Tibial nerve (tissue), 4 donors: ENCODE measurements around the gene BCKDHB.

ENCODE experiments used
- CTCF ChIP-seq, 5 experiments: fragments of 200-600 bp in 3 of 5; fragments of 450-650 bp in 2 of 5; sonication (generic) in 3 of 5; IDR thresholded peaks; one replicate each; pipeline ENCODE4 v1.5.1; 2016 to 2019; ENCODE audit warnings: antibody characterized with exemption in 5 of 5, mild to moderate bottlenecking in 3 of 5, moderate library complexity in 2 of 5
- EP300 ChIP-seq, 2 donors: sonication (generic); formaldehyde crosslinking; IDR thresholded peaks; one replicate each; pipeline ENCODE4 v1.6.1; 2017; ENCODE audit warnings: antibody characterized with exemption in 2 of 2, mild to moderate bottlenecking in 1 of 2
- POLR2A ChIP-seq, 2 donors: fragments of 450-650 bp; IDR thresholded peaks; one replicate each; pipeline ENCODE4 v1.6.1; 2017; ENCODE audit warnings: antibody characterized with exemption in 2 of 2, mild to moderate bottlenecking in 2 of 2, moderate library complexity in 2 of 2

- no peak for TF ChIP-seq CTCF (IDR thresholded peaks at IDR 0.05)
- TF ChIP-seq POLR2A (IDR thresholded peaks at IDR 0.05): no peak
- no peak for TF ChIP-seq EP300 (IDR thresholded peaks at IDR 0.05)
Observed at GRCh38 chr6:80251321-80251720, 144.8 kb downstream of the BCKDHB start.
